Nephron progenitor cell (in vitro differentiated cells): ENCODE measurements around the gene AFDN.

ENCODE experiments used
- DNase-seq: peaks from one replicate; pipeline ENCODE4 v3.0.0; 2021
- H3K27ac Mint-ChIP-seq: 2 replicates; pipeline ENCODE4 v1.8.0; 2021; ENCODE audit warnings: mild to moderate bottlenecking, moderate library complexity, mixed read lengths
- H3K27me3 Mint-ChIP-seq: 2 replicates; pipeline ENCODE4 v1.8.0; 2021; ENCODE audit warnings: mild to moderate bottlenecking, low read depth, mixed read lengths; ENCODE audit not compliant: poor library complexity
- H3K36me3 Mint-ChIP-seq: 2 replicates; pipeline ENCODE4 v1.8.0; 2021; ENCODE audit warnings: low read depth, mixed read lengths
- H3K4me1 Mint-ChIP-seq: 2 replicates; pipeline ENCODE4 v1.8.0; 2021; ENCODE audit warnings: mixed read lengths
- H3K4me3 Mint-ChIP-seq: 2 replicates; pipeline ENCODE4 v1.8.0; 2021; ENCODE audit warnings: mild to moderate bottlenecking, moderate library complexity, mixed read lengths
- H3K9me3 Mint-ChIP-seq: 2 replicates; pipeline ENCODE4 v1.8.0; 2021; ENCODE audit warnings: mild to moderate bottlenecking, moderate library complexity, mixed read lengths
- CTCF ChIP-seq: fragments of 200-600 bp; sonication (generic); IDR thresholded peaks from 2 replicates; pipeline ENCODE4 v1.5.0; 2021; ENCODE audit warnings: antibody characterized with exemption

Gene AFDN

GRCh38 chr6:167863897-167864296 is 37.2 kb downstream of the AFDN start:
- Mint-ChIP-seq H3K27me3 (no peaks in the 10 kb centered on the region), H3K4me3 (no peak overlapping the region), H3K27ac (peak overlapping the region; percentile 22), H3K36me3 (peaks cover 43% of the 10 kb centered on the region), H3K4me1 (peaks cover 47% of the 10 kb centered on the region), H3K9me3 (no peaks in the 10 kb centered on the region)
- DNase-seq, result no peak
- no peak for TF ChIP-seq CTCF

DNA sequence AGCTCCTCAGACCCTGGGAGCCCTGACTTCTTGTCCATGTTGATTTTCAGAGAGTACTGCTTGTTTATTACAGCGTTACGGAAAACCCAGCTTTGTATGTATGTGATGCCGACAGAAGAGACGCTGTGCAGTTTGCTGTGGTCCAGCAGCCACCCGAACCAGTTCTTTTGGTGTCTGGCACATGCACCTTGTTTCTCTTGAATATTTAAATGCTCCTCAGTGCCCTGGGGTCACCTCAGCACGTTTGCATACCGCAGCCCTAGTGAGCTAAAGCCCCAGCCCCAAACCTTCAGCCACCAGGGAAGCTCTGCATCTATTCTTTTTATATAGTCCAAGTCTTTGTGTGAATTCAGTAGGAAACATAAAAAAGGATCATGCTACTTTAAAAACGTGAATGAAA is 39.9 kb downstream of the AFDN start:
- peaks cover 64% of the 10 kb centered on the region for H3K36me3 Mint-ChIP-seq

GRCh38 chr6:167870321-167870720 is 43.6 kb downstream of the AFDN start:
- H3K4me3 Mint-ChIP-seq, result no peak overlapping the region
- H3K27ac Mint-ChIP-seq, result no peak overlapping the region
- peaks cover 65% of the 10 kb centered on the region for H3K36me3 Mint-ChIP-seq
- TF ChIP-seq CTCF, result no peak
- H3K27me3 Mint-ChIP-seq, result no peaks in the 10 kb centered on the region
- H3K4me1 Mint-ChIP-seq, result no peaks in the 10 kb centered on the region
- no peaks in the 10 kb centered on the region for H3K9me3 Mint-ChIP-seq
- DNase-seq, result no peak

More for the DNA sequence above, 39.9 kb downstream of the AFDN start:
- no peak for TF ChIP-seq CTCF
- Mint-ChIP-seq H3K27ac (no peak overlapping the region), H3K4me3 (no peak overlapping the region), H3K9me3 (no peaks in the 10 kb centered on the region), H3K4me1 (peaks cover 20% of the 10 kb centered on the region), H3K27me3 (no peaks in the 10 kb centered on the region)
- DNase-seq, result no peak

GRCh38 chr6:167872538-167873210 is 46.0 kb downstream of the AFDN start:
- no peak for TF ChIP-seq CTCF
- no peak overlapping the region for H3K4me3 Mint-ChIP-seq
- H3K27ac Mint-ChIP-seq, result no peak overlapping the region
- DNase-seq, result no peak
- no peaks in the 10 kb centered on the region for H3K27me3 Mint-ChIP-seq
- no peaks in the 10 kb centered on the region for H3K4me1 Mint-ChIP-seq
- no peaks in the 10 kb centered on the region for H3K9me3 Mint-ChIP-seq
- H3K36me3 Mint-ChIP-seq, result peaks cover 70% of the 10 kb centered on the region

- DNase-seq, result no peak
- no peak for TF ChIP-seq CTCF
- no peaks in the 10 kb centered on the region for H3K9me3 Mint-ChIP-seq
- peaks cover 74% of the 10 kb centered on the region for H3K36me3 Mint-ChIP-seq
- peak overlapping the region; percentile 71 for H3K27ac Mint-ChIP-seq
- H3K4me3 Mint-ChIP-seq, result no peak overlapping the region
- H3K27me3 Mint-ChIP-seq, result peaks cover 2% of the 10 kb centered on the region
- H3K4me1 Mint-ChIP-seq, result no peaks in the 10 kb centered on the region
Observed at GRCh38 chr6:167877994-167878779, 51.5 kb downstream of the AFDN start.
